Measurements from ENCODE around the gene AFAP1. TPM values are rescaled to one million over a fixed set of nuclear protein-coding genes. Genes with fewer than 3 reads are reported as not detected.

Gene AFAP1
- total and polyA plus RNA-seq, 2 donors (not counting 1 experiment from before 2014, with no cell fraction given), result 0.03 to 0.44 TPM

DNA sequence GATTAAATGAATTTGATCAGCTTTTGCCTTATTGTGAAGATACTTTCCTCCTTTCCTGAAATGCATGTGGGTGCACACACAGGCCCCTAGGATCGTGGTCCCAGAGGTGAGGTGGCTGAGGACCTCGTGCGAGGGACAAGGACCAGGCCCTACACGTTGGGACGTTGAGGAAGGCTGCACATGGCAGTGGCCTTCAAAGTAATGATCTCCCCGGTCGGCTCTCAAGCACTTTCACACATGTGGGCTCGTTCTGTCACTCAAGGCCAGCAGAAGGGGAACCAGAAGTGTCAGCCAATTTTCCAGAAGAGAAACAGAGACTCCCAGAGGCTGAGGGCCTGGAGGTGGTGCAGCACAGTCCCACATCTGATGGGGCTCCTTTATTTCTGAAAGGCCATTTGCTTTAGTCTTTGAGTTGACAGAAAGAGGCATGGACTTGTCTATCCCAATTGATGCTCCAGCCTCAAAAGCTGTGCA lies 196.8 kb downstream of the AFAP1 start:
- no peaks in the 10 kb centered on the region for H3K79me2 ChIP-seq (ENCODE audit: control insufficient read depth, insufficient read depth, low read length)
- no peak overlapping the region for H3K4me2 ChIP-seq (replicated peaks; ENCODE audit: low read depth, low read length, poor library complexity, severe bottlenecking)
- peaks cover 7% of the 10 kb centered on the region for H3K27me3 Mint-ChIP-seq
- H3K4me3 ChIP-seq (ENCODE audit: control extremely low read depth in 1 of 5, extremely low read depth in 1 of 5, insufficient read depth in 1 of 5, low read depth in 2 of 5, low read length in 4 of 5), result no peak overlapping the region
- DNase-seq, result no peak
- no peak overlapping the region for H3K27ac Mint-ChIP-seq
- H3K9ac ChIP-seq (ENCODE audit: low read length), result no peak overlapping the region
- no peak for ATAC-seq (ENCODE audit: low read depth)
- TF ChIP-seq, protein P1, sequence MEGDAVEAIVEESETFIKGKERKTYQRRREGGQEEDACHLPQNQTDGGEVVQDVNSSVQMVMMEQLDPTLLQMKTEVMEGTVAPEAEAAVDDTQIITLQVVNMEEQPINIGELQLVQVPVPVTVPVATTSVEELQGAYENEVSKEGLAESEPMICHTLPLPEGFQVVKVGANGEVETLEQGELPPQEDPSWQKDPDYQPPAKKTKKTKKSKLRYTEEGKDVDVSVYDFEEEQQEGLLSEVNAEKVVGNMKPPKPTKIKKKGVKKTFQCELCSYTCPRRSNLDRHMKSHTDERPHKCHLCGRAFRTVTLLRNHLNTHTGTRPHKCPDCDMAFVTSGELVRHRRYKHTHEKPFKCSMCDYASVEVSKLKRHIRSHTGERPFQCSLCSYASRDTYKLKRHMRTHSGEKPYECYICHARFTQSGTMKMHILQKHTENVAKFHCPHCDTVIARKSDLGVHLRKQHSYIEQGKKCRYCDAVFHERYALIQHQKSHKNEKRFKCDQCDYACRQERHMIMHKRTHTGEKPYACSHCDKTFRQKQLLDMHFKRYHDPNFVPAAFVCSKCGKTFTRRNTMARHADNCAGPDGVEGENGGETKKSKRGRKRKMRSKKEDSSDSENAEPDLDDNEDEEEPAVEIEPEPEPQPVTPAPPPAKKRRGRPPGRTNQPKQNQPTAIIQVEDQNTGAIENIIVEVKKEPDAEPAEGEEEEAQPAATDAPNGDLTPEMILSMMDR (IDR thresholded peaks at IDR 0.05), result no peak
- no peak for TF ChIP-seq EZH2 (IDR thresholded peaks at IDR 0.05; ENCODE audit: borderline replicate concordance, insufficient read depth, low read depth, low read length, poor library complexity, severe bottlenecking)
- no peak overlapping the region for H2AFZ ChIP-seq (ENCODE audit: insufficient read depth, low read depth, low read length, poor library complexity, severe bottlenecking)
- H3K4me1 Mint-ChIP-seq, result no peaks in the 10 kb centered on the region
- CTCF ChIA-PET, result no interaction called here
- H3K9me3 ChIP-seq (ENCODE audit: control extremely low read depth in 1 of 3, control insufficient read depth in 2 of 3, insufficient read depth in 1 of 3, low read length in 2 of 3), result peaks cover 0 to 21% (median 0%) of the 10 kb centered on the region in 3 donors
- POLR2A ChIA-PET, result no interaction called here
- intact Hi-C loops (cut with micrococcal nuclease), result no loop called here
- no peak overlapping the region for H3K27ac ChIP-seq (ENCODE audit: low read length in 2 of 2)
- 59% methylated on average over 8 of the region's 8 CpGs for WGBS (ENCODE audit: insufficient coverage)
- no peaks in the 10 kb centered on the region for H3K36me3 ChIP-seq (replicated peaks in 1 of 2; ENCODE audit: control extremely low read depth in 1 of 2, control insufficient read depth in 1 of 2, extremely low read depth in 1 of 2, insufficient read depth in 2 of 2, low read length in 1 of 2)
- no peaks in the 10 kb centered on the region for H3K9me3 Mint-ChIP-seq (ENCODE audit: insufficient read depth)
- no peak overlapping the region for H3K4me3 Mint-ChIP-seq
- H4K20me1 ChIP-seq (ENCODE audit: control insufficient read depth, insufficient read depth, low read length, poor library complexity, severe bottlenecking), result no peaks in the 10 kb centered on the region
- H3K27me3 ChIP-seq (replicated peaks in 1 of 4; ENCODE audit: control extremely low read depth in 1 of 4, control insufficient read depth in 3 of 4, insufficient read depth in 4 of 4, low read length in 3 of 4), result no peaks in the 10 kb centered on the region
- no peaks in the 10 kb centered on the region for H3K4me1 ChIP-seq (ENCODE audit: control insufficient read depth in 2 of 2, insufficient read depth in 2 of 2, low read length in 2 of 2)

DNA sequence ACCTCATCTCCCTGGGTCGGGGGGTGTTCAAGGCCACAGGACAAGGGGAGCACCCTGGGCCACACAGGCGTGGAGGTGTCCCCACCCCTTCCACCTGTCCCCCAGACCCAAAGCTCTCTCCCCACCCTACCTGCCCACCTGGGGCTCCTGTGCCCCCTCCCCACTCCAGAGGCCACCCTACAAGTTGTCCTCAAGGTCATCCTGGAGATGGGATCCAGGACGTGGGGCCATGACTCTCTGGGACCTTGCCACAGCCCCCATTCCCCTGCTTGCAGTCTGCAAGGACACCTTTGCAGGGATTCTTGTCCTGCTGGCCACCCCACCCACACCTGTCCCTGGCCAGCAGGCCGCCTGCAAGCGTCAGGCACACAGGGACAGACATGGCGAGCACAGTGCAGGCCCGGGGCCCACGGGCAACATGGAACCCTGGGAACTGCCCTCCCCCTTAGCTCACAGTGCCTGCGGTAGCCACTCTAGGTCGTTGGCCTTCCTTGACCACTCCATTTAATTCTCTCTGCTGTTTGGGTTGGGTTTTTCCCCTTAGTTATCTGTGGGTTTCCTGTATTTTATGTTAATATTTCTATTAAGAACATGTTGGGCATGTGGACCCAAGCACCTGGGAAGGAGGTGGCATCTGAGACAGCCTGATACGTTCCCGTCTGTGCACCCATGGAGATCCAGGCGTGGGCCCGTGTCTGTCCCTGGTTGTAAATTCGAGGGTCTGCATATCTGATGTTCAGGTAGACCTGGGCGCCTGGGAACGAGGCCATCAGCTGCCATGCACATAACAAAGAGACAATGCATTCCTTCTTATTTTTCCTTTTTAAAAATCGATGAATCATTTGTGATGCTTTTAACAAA lies 197.5 kb downstream of the AFAP1 start:
- ATAC-seq (ENCODE audit: low read depth), result no peak
- Mint-ChIP-seq H3K4me3 (no peak overlapping the region), H3K27ac (no peak overlapping the region), H3K27me3 (peaks cover 7% of the 10 kb centered on the region), H3K4me1 (no peaks in the 10 kb centered on the region), H3K9me3 (ENCODE audit: insufficient read depth) (no peaks in the 10 kb centered on the region)
- no peak overlapping the region for H3K4me3 ChIP-seq (ENCODE audit: control extremely low read depth in 1 of 5, extremely low read depth in 1 of 5, insufficient read depth in 1 of 5, low read depth in 2 of 5, low read length in 4 of 5)
- WGBS (ENCODE audit: insufficient coverage), result 83% methylated on average over 10 of the region's 18 CpGs
- H3K36me3 ChIP-seq (replicated peaks in 1 of 2; ENCODE audit: control extremely low read depth in 1 of 2, control insufficient read depth in 1 of 2, extremely low read depth in 1 of 2, insufficient read depth in 2 of 2, low read length in 1 of 2), result no peaks in the 10 kb centered on the region
- intact Hi-C loops (cut with micrococcal nuclease), result no loop called here
- H3K4me1 ChIP-seq (ENCODE audit: control insufficient read depth in 2 of 2, insufficient read depth in 2 of 2, low read length in 2 of 2), result no peaks in the 10 kb centered on the region
- H4K20me1 ChIP-seq (ENCODE audit: control insufficient read depth, insufficient read depth, low read length, poor library complexity, severe bottlenecking), result no peaks in the 10 kb centered on the region
- TF ChIP-seq, protein P1 (IDR thresholded peaks at IDR 0.05), result no peak
- no peak for TF ChIP-seq EZH2 (IDR thresholded peaks at IDR 0.05; ENCODE audit: borderline replicate concordance, insufficient read depth, low read depth, low read length, poor library complexity, severe bottlenecking)
- H3K79me2 ChIP-seq (ENCODE audit: control insufficient read depth, insufficient read depth, low read length), result no peaks in the 10 kb centered on the region
- no peak for DNase-seq
- H3K27ac ChIP-seq (ENCODE audit: low read length in 2 of 2), result no peak overlapping the region
- no peaks in the 10 kb centered on the region for H3K27me3 ChIP-seq (replicated peaks in 1 of 4; ENCODE audit: control extremely low read depth in 1 of 4, control insufficient read depth in 3 of 4, insufficient read depth in 4 of 4, low read length in 3 of 4)
- no peak overlapping the region for H3K9ac ChIP-seq (ENCODE audit: low read length)
- no peak overlapping the region for H3K4me2 ChIP-seq (replicated peaks; ENCODE audit: low read depth, low read length, poor library complexity, severe bottlenecking)
- no peak overlapping the region for H2AFZ ChIP-seq (ENCODE audit: insufficient read depth, low read depth, low read length, poor library complexity, severe bottlenecking)
- ChIA-PET POLR2A (no interaction called here), CTCF (no interaction called here)
- H3K9me3 ChIP-seq (ENCODE audit: control extremely low read depth in 1 of 3, control insufficient read depth in 2 of 3, insufficient read depth in 1 of 3, low read length in 2 of 3), result peaks cover 0 to 24% (median 0%) of the 10 kb centered on the region in 3 donors

All from B cell (primary cell).